Astrocyte (in vitro differentiated cells and primary cell): ENCODE measurements around the gene IL1RAPL2. TPM values are rescaled to one million over a fixed set of nuclear protein-coding genes. Genes with fewer than 3 reads are reported as not detected.

ENCODE experiments used
- DNase-seq: peaks from one replicate; pipeline ENCODE4 v3.0.0-alpha.2; 2010; ENCODE audit warnings: low read depth
- FAIRE-seq: peaks from 2 replicates; lab custom pipeline; 2011; peaks lifted over from hg19 to GRCh38; lab: Jason Lieb, UNC
- H2AFZ ChIP-seq: 2 replicates; pipeline ENCODE4 v1.6.0; 2012; ENCODE audit warnings: low read depth, low read length, inconsistent platforms
- H3K27ac ChIP-seq: 2 replicates; pipeline ENCODE4 v1.5.1; 2011; ENCODE audit warnings: low read depth, low read length, inconsistent platforms
- H3K27me3 ChIP-seq: 2 replicates; pipeline ENCODE4 v1.6.0; 2011; ENCODE audit warnings: low read length, inconsistent platforms; ENCODE audit not compliant: insufficient read depth
- H3K36me3 ChIP-seq: 2 replicates; pipeline ENCODE4 v1.5.1; 2011; ENCODE audit warnings: low read length, inconsistent platforms; ENCODE audit not compliant: insufficient read depth
- H3K4me1 ChIP-seq: 2 replicates; pipeline ENCODE4 v1.5.1; 2011; ENCODE audit warnings: low read length, inconsistent platforms; ENCODE audit not compliant: insufficient read depth
- H3K4me2 ChIP-seq: 2 replicates; pipeline ENCODE4 v1.6.0; 2012; ENCODE audit warnings: low read length, inconsistent platforms
- H3K4me3 ChIP-seq: 2 replicates; pipeline ENCODE4 v1.5.1; 2011; ENCODE audit warnings: low read depth, mild to moderate bottlenecking, low read length, inconsistent platforms; ENCODE audit not compliant: insufficient read depth
- H3K79me2 ChIP-seq: 2 replicates; pipeline ENCODE4 v1.6.0; 2012; ENCODE audit warnings: mild to moderate bottlenecking, low read length, inconsistent platforms; ENCODE audit not compliant: insufficient read depth
- H3K9ac ChIP-seq: 2 replicates; pipeline ENCODE4 v1.6.0; 2012; ENCODE audit warnings: mild to moderate bottlenecking, low read length, inconsistent platforms
- H3K9me3 ChIP-seq: 2 replicates; pipeline ENCODE4 v1.5.1; 2012; ENCODE audit warnings: low read depth, mild to moderate bottlenecking, low read length, inconsistent platforms; ENCODE audit not compliant: insufficient read depth
- H4K20me1 ChIP-seq: 2 replicates; pipeline ENCODE4 v1.6.0; 2012; ENCODE audit warnings: low read length, inconsistent platforms; ENCODE audit not compliant: insufficient read depth
- H3K27ac Mint-ChIP-seq: one replicate; pipeline ENCODE4 v1.8.0; 2021; ENCODE audit warnings: mild to moderate bottlenecking, mixed read lengths; ENCODE audit not compliant: unreplicated experiment
- H3K27me3 Mint-ChIP-seq: one replicate; pipeline ENCODE4 v1.8.0; 2021; ENCODE audit warnings: low read depth, mixed read lengths; ENCODE audit not compliant: unreplicated experiment
- H3K36me3 Mint-ChIP-seq: one replicate; pipeline ENCODE4 v1.8.0; 2021; ENCODE audit warnings: low read depth, mixed read lengths; ENCODE audit not compliant: unreplicated experiment
- H3K4me1 Mint-ChIP-seq: one replicate; pipeline ENCODE4 v1.8.0; 2021; ENCODE audit warnings: low read depth, mixed read lengths; ENCODE audit not compliant: unreplicated experiment
- H3K4me3 Mint-ChIP-seq: one replicate; pipeline ENCODE4 v1.8.0; 2021; ENCODE audit warnings: mild to moderate bottlenecking, moderate library complexity, mixed read lengths; ENCODE audit not compliant: unreplicated experiment
- H3K9me3 Mint-ChIP-seq: one replicate; pipeline ENCODE4 v1.8.0; 2021; ENCODE audit warnings: mild to moderate bottlenecking, mixed read lengths; ENCODE audit not compliant: unreplicated experiment
- EZH2 ChIP-seq: IDR thresholded peaks from 2 replicates; pipeline ENCODE4 v1.6.1; 2012; ENCODE audit warnings: mild to moderate bottlenecking, low read length, inconsistent platforms; ENCODE audit not compliant: insufficient read depth
- total RNA-seq: library from RNA; stranded (reverse); gene quantifications from 2 replicates; pipeline ENCODE4 v1.2.1, GENCODE V29; 2021
- TF ChIP-seq, protein P1 (sequence below): IDR thresholded peaks from 2 replicates; pipeline ENCODE4 v1.5.1; 2011; ENCODE audit warnings: low read depth, mild to moderate bottlenecking, inconsistent platforms, low read length, moderate library complexity; ENCODE audit not compliant: insufficient read depth

The IL1RAPL2 gene
- total RNA-seq, 1 donor from 2014 or later, result 0.16 TPM

GRCh38 chrX:105179644-105180043, 613.6 kb downstream of the IL1RAPL2 start:
- no peak overlapping the region for H3K27ac ChIP-seq
- Mint-ChIP-seq H3K9me3 (no peaks in the 10 kb centered on the region), H3K27ac (no peak overlapping the region), H3K4me3 (no peak overlapping the region), H3K4me1 (no peaks in the 10 kb centered on the region), H3K27me3 (no peaks in the 10 kb centered on the region), H3K36me3 (no peaks in the 10 kb centered on the region)
- no peak overlapping the region for H2AFZ ChIP-seq
- no peaks in the 10 kb centered on the region for H3K4me1 ChIP-seq
- TF ChIP-seq, protein P1, sequence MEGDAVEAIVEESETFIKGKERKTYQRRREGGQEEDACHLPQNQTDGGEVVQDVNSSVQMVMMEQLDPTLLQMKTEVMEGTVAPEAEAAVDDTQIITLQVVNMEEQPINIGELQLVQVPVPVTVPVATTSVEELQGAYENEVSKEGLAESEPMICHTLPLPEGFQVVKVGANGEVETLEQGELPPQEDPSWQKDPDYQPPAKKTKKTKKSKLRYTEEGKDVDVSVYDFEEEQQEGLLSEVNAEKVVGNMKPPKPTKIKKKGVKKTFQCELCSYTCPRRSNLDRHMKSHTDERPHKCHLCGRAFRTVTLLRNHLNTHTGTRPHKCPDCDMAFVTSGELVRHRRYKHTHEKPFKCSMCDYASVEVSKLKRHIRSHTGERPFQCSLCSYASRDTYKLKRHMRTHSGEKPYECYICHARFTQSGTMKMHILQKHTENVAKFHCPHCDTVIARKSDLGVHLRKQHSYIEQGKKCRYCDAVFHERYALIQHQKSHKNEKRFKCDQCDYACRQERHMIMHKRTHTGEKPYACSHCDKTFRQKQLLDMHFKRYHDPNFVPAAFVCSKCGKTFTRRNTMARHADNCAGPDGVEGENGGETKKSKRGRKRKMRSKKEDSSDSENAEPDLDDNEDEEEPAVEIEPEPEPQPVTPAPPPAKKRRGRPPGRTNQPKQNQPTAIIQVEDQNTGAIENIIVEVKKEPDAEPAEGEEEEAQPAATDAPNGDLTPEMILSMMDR, result no peak
- TF ChIP-seq EZH2, result no peak
- no peak for DNase-seq
- no peak overlapping the region for H3K9ac ChIP-seq
- peak; percentile 54 for FAIRE-seq
- no peak overlapping the region for H3K4me2 ChIP-seq
- no peaks in the 10 kb centered on the region for H3K36me3 ChIP-seq
- H3K27me3 ChIP-seq, result no peaks in the 10 kb centered on the region
- H3K9me3 ChIP-seq, result no peaks in the 10 kb centered on the region
- no peaks in the 10 kb centered on the region for H4K20me1 ChIP-seq
- no peak overlapping the region for H3K4me3 ChIP-seq
- H3K79me2 ChIP-seq, result no peaks in the 10 kb centered on the region

DNA sequence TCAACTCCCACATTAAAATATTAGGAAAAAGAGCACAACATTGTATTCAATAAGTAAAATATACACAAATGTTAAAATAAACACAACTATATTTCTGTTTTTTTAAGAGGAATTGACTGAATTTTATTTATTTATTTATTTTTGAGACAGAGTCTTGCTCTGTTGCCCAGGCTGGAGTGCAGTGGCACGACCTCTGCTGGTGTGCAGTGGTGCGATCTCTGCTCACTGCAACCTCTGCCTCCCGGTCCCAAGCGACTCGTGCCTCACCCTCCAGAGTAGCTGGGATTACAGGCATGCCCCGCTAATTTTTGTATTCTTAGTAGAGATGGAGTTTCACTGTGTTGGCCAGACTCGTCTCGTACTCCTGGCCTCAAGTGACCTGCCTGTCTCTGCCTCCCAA, 623.1 kb downstream of the IL1RAPL2 start:
- H3K27me3 Mint-ChIP-seq, result no peaks in the 10 kb centered on the region
- no peaks in the 10 kb centered on the region for H3K4me1 ChIP-seq
- H3K79me2 ChIP-seq, result no peaks in the 10 kb centered on the region
- no peaks in the 10 kb centered on the region for H3K9me3 Mint-ChIP-seq
- H3K4me3 ChIP-seq, result no peak overlapping the region
- TF ChIP-seq, protein P1, result no peak
- no peak for TF ChIP-seq EZH2
- H3K4me3 Mint-ChIP-seq, result no peak overlapping the region
- H3K9ac ChIP-seq, result no peak overlapping the region
- H3K27ac ChIP-seq, result no peak overlapping the region
- no peaks in the 10 kb centered on the region for H3K27me3 ChIP-seq
- no peaks in the 10 kb centered on the region for H3K4me1 Mint-ChIP-seq
- H3K36me3 ChIP-seq, result no peaks in the 10 kb centered on the region
- no peak overlapping the region for H3K4me2 ChIP-seq
- H3K36me3 Mint-ChIP-seq, result no peaks in the 10 kb centered on the region
- DNase-seq, result no peak
- H3K9me3 ChIP-seq, result no peaks in the 10 kb centered on the region
- H4K20me1 ChIP-seq, result no peaks in the 10 kb centered on the region
- no peak for FAIRE-seq
- no peak overlapping the region for H2AFZ ChIP-seq
- no peak overlapping the region for H3K27ac Mint-ChIP-seq

DNA sequence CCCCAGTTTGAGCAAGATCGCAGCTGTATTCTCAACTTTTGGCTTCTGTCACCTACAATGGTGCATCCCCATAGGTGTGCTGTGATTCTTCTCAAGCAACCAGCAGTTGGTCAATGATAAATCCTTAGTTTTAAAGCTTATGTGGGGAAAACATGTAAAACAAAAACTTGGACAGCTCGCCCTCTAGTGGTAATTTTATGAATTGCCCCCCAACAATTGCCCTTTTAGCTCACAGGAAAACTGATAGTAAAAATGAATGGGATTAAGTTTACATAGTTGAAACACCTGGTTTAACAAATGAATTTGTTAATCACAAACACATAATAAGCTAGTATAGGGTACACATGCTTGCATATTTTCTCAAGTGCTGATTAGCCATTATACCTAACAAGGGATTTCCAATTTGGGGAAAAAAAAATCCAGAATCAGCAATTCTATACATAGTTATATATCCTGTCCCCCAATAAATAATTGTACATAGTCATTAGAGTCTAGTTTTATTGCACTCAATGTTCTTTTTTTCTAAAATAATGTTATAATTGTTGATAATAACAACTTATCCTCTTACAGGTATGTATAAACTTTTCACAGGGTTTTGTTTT, 624.4 kb downstream of the IL1RAPL2 start:
- no peaks in the 10 kb centered on the region for H3K9me3 Mint-ChIP-seq
- no peak overlapping the region for H3K27ac ChIP-seq
- no peaks in the 10 kb centered on the region for H4K20me1 ChIP-seq
- no peak overlapping the region for H3K27ac Mint-ChIP-seq
- H3K4me3 ChIP-seq, result no peak overlapping the region
- DNase-seq (peak; percentile 2), FAIRE-seq (peak; percentile 95)
- H3K9ac ChIP-seq, result no peak overlapping the region
- no peak overlapping the region for H2AFZ ChIP-seq
- no peaks in the 10 kb centered on the region for H3K27me3 Mint-ChIP-seq
- H3K9me3 ChIP-seq, result no peaks in the 10 kb centered on the region
- H3K36me3 Mint-ChIP-seq, result no peaks in the 10 kb centered on the region
- no peaks in the 10 kb centered on the region for H3K27me3 ChIP-seq
- H3K4me2 ChIP-seq, result no peak overlapping the region
- H3K4me1 Mint-ChIP-seq, result no peaks in the 10 kb centered on the region
- no peak for TF ChIP-seq EZH2
- TF ChIP-seq, protein P1, result peak; percentile 59
- H3K79me2 ChIP-seq, result no peaks in the 10 kb centered on the region
- no peaks in the 10 kb centered on the region for H3K4me1 ChIP-seq
- no peaks in the 10 kb centered on the region for H3K36me3 ChIP-seq
- H3K4me3 Mint-ChIP-seq, result no peak overlapping the region
